ENCODE data around the gene CCDC167.

The CCDC167 gene

DNA sequence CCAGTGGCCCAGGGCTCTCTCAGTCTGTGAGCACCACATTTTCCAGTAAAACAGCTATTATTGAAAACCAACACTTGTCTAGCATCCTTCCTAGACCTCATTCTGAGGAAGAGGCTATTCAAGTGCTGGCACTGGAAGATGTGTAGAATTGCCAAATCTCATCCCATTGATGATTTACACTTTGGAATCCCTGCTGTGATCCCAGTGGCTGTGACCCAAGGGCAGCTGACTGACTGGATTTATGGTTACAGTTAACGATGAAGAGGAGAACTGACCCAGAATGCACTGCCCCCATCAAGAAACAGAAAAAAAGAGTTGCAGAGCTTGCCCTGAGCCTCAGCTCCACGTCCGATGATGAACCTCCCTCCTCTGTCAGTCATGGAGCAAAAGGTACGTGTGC lies 64.3 kb downstream of the CCDC167 start:
- no peak overlapping the region for H3K27ac ChIP-seq (ENCODE audit: low read depth, low read length)
- H2BK12ac ChIP-seq (ENCODE audit: low read length) = no peak overlapping the region
- no peak overlapping the region for H3K23ac ChIP-seq (ENCODE audit: low read length)
- no peak overlapping the region for H3K4me2 ChIP-seq (ENCODE audit: low read length)
- no peak overlapping the region for H3K18ac ChIP-seq (ENCODE audit: low read length)
- H3K27me3 ChIP-seq (ENCODE audit: insufficient read depth, low read length) = no peaks in the 10 kb centered on the region
- no peak overlapping the region for H2AK5ac ChIP-seq (ENCODE audit: low read length)
- DNase-seq = no peak
- no peak overlapping the region for H4K8ac ChIP-seq (ENCODE audit: low read depth, low read length)
- no peak overlapping the region for H4K12ac ChIP-seq (ENCODE audit: low read depth, low read length)
- no peak overlapping the region for H3K14ac ChIP-seq (ENCODE audit: low read length)
- H3K4ac ChIP-seq (ENCODE audit: low read depth, low read length) = no peak overlapping the region
- no peak overlapping the region for H4K91ac ChIP-seq (ENCODE audit: low read depth, low read length)
- H3K79me1 ChIP-seq (ENCODE audit: low read length) = peaks cover 2% of the 10 kb centered on the region
- peaks cover 0 to 8% of the 10 kb centered on the region in 2 experiments for H3K4me1 ChIP-seq (ENCODE audit: control insufficient read depth in 1 of 2, insufficient read depth in 2 of 2, low read length in 2 of 2)
- no peaks in the 10 kb centered on the region for H3K9me3 ChIP-seq (ENCODE audit: insufficient read depth, low read depth, low read length)
- H3K36me3 ChIP-seq (ENCODE audit: control insufficient read depth in 1 of 2, insufficient read depth in 2 of 2, low read length in 2 of 2) = peaks cover 2 to 14% of the 10 kb centered on the region in 2 experiments
- no peak overlapping the region for H2BK120ac ChIP-seq (ENCODE audit: insufficient read depth, low read length, poor library complexity)
- no peak overlapping the region for H3K4me3 ChIP-seq (ENCODE audit: low read depth, low read length)
- no CpG with 5 or more reads among the region's 4 CpGs for WGBS (ENCODE audit: extremely low coverage, insufficient coverage, insufficient read length)
- peak overlapping the region; percentile 60 for H3K9ac ChIP-seq (ENCODE audit: low read length)
- no peak overlapping the region for H2BK5ac ChIP-seq (ENCODE audit: low read depth, low read length, poor library complexity)
- H3K79me2 ChIP-seq (ENCODE audit: control insufficient read depth, insufficient read depth, low read length, poor library complexity) = peaks cover 5% of the 10 kb centered on the region
- no peak overlapping the region for H2AFZ ChIP-seq (ENCODE audit: insufficient read depth, low read length, poor library complexity)

DNA sequence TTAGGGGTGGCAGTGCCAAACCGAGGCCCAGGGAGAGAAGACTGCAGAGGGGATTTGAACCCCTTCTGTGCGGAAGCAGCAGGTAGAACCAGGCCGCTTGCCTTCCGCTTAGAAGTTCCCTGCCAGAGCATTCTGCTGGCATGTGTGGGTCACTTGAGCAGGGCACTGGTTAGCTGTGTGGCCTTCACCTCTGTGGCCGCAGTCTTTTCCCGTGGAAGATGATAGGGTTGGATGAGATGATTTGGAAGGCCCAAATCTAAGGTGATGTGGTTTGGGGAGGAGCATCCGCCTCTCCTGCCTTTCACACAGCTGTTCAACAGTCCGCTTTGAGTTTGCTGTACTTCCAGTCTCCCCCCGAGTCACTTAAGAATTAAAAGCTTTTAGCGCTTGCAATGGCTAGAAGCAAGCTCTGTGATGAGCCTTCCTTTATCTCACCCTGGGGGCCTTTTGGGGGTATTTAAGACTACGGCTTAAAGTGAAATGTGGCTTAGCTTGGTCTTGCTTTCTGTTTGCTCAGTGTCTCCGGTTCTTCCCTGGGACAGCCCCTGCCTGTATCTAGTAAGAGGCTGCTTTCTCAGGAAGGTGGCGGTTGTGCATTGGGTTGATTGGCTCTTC lies 65.9 kb downstream of the CCDC167 start:
- Histone ChIP-seq H2AFZ (ENCODE audit: insufficient read depth, low read length, poor library complexity) (peak overlapping the region; percentile 27), H2AK5ac (ENCODE audit: low read length) (no peak overlapping the region), H3K27ac (ENCODE audit: low read depth, low read length) (no peak overlapping the region), H3K4ac (ENCODE audit: low read depth, low read length) (no peak overlapping the region), H3K4me3 (ENCODE audit: low read depth, low read length) (peak overlapping the region; percentile 96), H3K23ac (ENCODE audit: low read length) (no peak overlapping the region), H3K79me1 (ENCODE audit: low read length) (peaks cover 2% of the 10 kb centered on the region), H3K18ac (ENCODE audit: low read length) (peak overlapping the region; percentile 39), H3K4me2 (ENCODE audit: low read length) (peak overlapping the region; percentile 96), H3K79me2 (ENCODE audit: control insufficient read depth, insufficient read depth, low read length, poor library complexity) (peaks cover 5% of the 10 kb centered on the region), H3K9me3 (ENCODE audit: insufficient read depth, low read depth, low read length) (no peaks in the 10 kb centered on the region), H3K4me1 (ENCODE audit: control insufficient read depth in 1 of 2, insufficient read depth in 2 of 2, low read length in 2 of 2) (peaks cover 0 to 8% of the 10 kb centered on the region in 2 experiments), H2BK12ac (ENCODE audit: low read length) (no peak overlapping the region), H4K12ac (ENCODE audit: low read depth, low read length) (peak overlapping the region; percentile 7), H4K8ac (ENCODE audit: low read depth, low read length) (peak overlapping the region; percentile 90), H3K27me3 (ENCODE audit: insufficient read depth, low read length) (no peaks in the 10 kb centered on the region), H4K91ac (ENCODE audit: low read depth, low read length) (no peak overlapping the region), H2BK5ac (ENCODE audit: low read depth, low read length, poor library complexity) (no peak overlapping the region), H3K9ac (ENCODE audit: low read length) (peak overlapping the region; percentile 87), H3K14ac (ENCODE audit: low read length) (peak overlapping the region; percentile 45), H3K36me3 (ENCODE audit: control insufficient read depth in 1 of 2, insufficient read depth in 2 of 2, low read length in 2 of 2) (peaks cover 2 to 14% of the 10 kb centered on the region in 2 experiments), H2BK120ac (ENCODE audit: insufficient read depth, low read length, poor library complexity) (no peak overlapping the region)
- no CpG with 5 or more reads among the region's 13 CpGs for WGBS (ENCODE audit: extremely low coverage, insufficient coverage, insufficient read length)
- DNase-seq = peak in 1 of 2 donors; percentile 30

Data from trophoblast cell (in vitro differentiated cells and primary cell).